Neural cell (in vitro differentiated cells): Measurements from ENCODE around the gene CPB1. TPM values are rescaled to one million over a fixed set of nuclear protein-coding genes. Genes with fewer than 3 reads are reported as not detected.

Source experiments
- H2AFZ ChIP-seq: fragments of 200-600, 300-800 bp; sonication (generic), shearing (Covaris generic); 2 replicates; pipeline ENCODE4 v1.6.0; 2014; ENCODE audit warnings: low read depth, mild to moderate bottlenecking, antibody characterized with exemption, low read length, moderate library complexity
- H3F3A ChIP-seq: fragments of 200-600 bp; shearing (Covaris generic); 2 replicates; pipeline ENCODE4 v1.6.1; 2016; ENCODE audit warnings: mild to moderate bottlenecking, moderate library complexity, mixed read lengths, antibody characterized with exemption, low read length; ENCODE audit not compliant: insufficient read depth, poor library complexity, severe bottlenecking
- H3K27ac ChIP-seq: fragments of 200-600, 300-800 bp; sonication (generic), shearing (Covaris generic); 2 replicates; pipeline ENCODE4 v1.5.1; 2014; ENCODE audit warnings: mild to moderate bottlenecking, low read length, moderate library complexity
- H3K27me3 ChIP-seq: fragments of 300-800, 200-600 bp; sonication (generic), shearing (Covaris generic); 2 replicates; pipeline ENCODE4 v1.6.0; 2014; ENCODE audit warnings: mild to moderate bottlenecking, low read depth, low read length, moderate library complexity; ENCODE audit not compliant: insufficient read depth
- H3K36me3 ChIP-seq: fragments of 300-800, 200-600 bp; sonication (generic), shearing (Covaris generic); 2 replicates; pipeline ENCODE4 v1.5.1; 2014; ENCODE audit warnings: mild to moderate bottlenecking, antibody characterized with exemption, low read length, moderate library complexity; ENCODE audit not compliant: insufficient read depth
- H3K4me2 ChIP-seq: fragments of 300-800, 200-600 bp; sonication (generic), shearing (Covaris generic); 2 replicates; pipeline ENCODE4 v1.6.0; 2014; ENCODE audit warnings: mild to moderate bottlenecking, low read length
- H3K4me3 ChIP-seq: fragments of 300-800, 200-600 bp; sonication (generic), shearing (Covaris generic); 2 replicates; pipeline ENCODE4 v1.5.1; 2014; ENCODE audit warnings: mild to moderate bottlenecking, low read length, moderate library complexity
- H3K79me2 ChIP-seq: fragments of 200-600 bp; shearing (Covaris generic); replicated peaks from 2 replicates; pipeline ENCODE4 v1.6.0; 2014; ENCODE audit warnings: mild to moderate bottlenecking, low read length, moderate library complexity; ENCODE audit not compliant: insufficient read depth
- H3K9ac ChIP-seq: fragments of 300-800, 200-600 bp; sonication (generic), shearing (Covaris generic); 2 replicates; pipeline ENCODE4 v1.6.1; 2016; ENCODE audit warnings: mild to moderate bottlenecking, low read length, mixed read lengths
- H3K9me2 ChIP-seq: fragments of 200-600 bp; shearing (Covaris generic); 2 replicates; pipeline ENCODE4 v1.6.1; 2016; ENCODE audit warnings: mild to moderate bottlenecking, low read length, mixed read lengths; ENCODE audit not compliant: insufficient read depth
- H3K9me3 ChIP-seq: fragments of 200-600, 300-800 bp; sonication (generic), shearing (Covaris generic); 2 replicates; pipeline ENCODE4 v1.6.1; 2016; ENCODE audit warnings: mild to moderate bottlenecking, mixed run types, low read length, moderate library complexity, mixed read lengths
- H4K20me1 ChIP-seq: fragments of 200-600 bp; shearing (Covaris generic); 2 replicates; pipeline ENCODE4 v1.6.1; 2016; ENCODE audit warnings: mild to moderate bottlenecking, mixed run types; ENCODE audit not compliant: insufficient read depth
- CTCF ChIP-seq: fragments of 450-650 bp; IDR thresholded peaks from 2 replicates; pipeline ENCODE4 v1.5.1; 2014; ENCODE audit warnings: antibody characterized with exemption, mild to moderate bottlenecking, moderate library complexity; ENCODE audit not compliant: poor library complexity, severe bottlenecking
- EP300 ChIP-seq: fragments of 450-650 bp; conservative IDR thresholded peaks from 2 replicates; pipeline ENCODE4 v1.6.1; 2014; ENCODE audit warnings: antibody characterized with exemption, mild to moderate bottlenecking, moderate library complexity; ENCODE audit not compliant: poor library complexity, severe bottlenecking
- EZH2 ChIP-seq: fragments of 200-600, 300-800 bp; shearing (Covaris generic), sonication (generic); IDR thresholded peaks from 2 replicates; pipeline ENCODE4 v1.6.1; 2014; ENCODE audit warnings: antibody characterized with exemption, low read length, borderline replicate concordance, mild to moderate bottlenecking; ENCODE audit not compliant: insufficient read depth, poor library complexity, severe bottlenecking
- MXI1 ChIP-seq: fragments of 450-650 bp; conservative IDR thresholded peaks from 2 replicates; pipeline ENCODE4 v1.6.1; 2014; ENCODE audit warnings: antibody characterized with exemption, mild to moderate bottlenecking; ENCODE audit not compliant: poor library complexity, severe bottlenecking
- POLR2AphosphoS5 ChIP-seq: IDR thresholded peaks from 2 replicates; pipeline ENCODE4 v1.6.1; 2012
- RAD21 ChIP-seq: fragments of 450-650 bp; conservative IDR thresholded peaks from 2 replicates; pipeline ENCODE4 v1.6.1; 2014; ENCODE audit warnings: antibody characterized with exemption, mild to moderate bottlenecking, moderate library complexity
- SMC3 ChIP-seq: fragments of 450-650 bp; conservative IDR thresholded peaks from 2 replicates; pipeline ENCODE4 v1.6.1; 2014; ENCODE audit warnings: antibody characterized with exemption, mild to moderate bottlenecking, moderate library complexity; ENCODE audit not compliant: poor library complexity
- TAF1 ChIP-seq: IDR thresholded peaks from 2 replicates; pipeline ENCODE4 v1.6.1; 2012; ENCODE audit warnings: low read depth
- polyA plus RNA-seq: library from polyadenylated mRNA; depleted of rRNA; stranded (reverse); fragments of >200 nt; gene quantifications from 2 replicates; pipeline ENCODE4 v1.2.3, GENCODE V29; 2014
- TF ChIP-seq, protein P1 (sequence below): IDR thresholded peaks from 2 replicates; pipeline ENCODE4 v1.6.1; 2012; ENCODE audit warnings: borderline replicate concordance

The CPB1 gene
- polyA plus RNA-seq, 1 donor from 2014 or later, result 0.19 TPM

GRCh38 chr3:148884261-148884660 lies 56.6 kb downstream of the CPB1 start:
- H3K9me2 ChIP-seq, result no peaks in the 10 kb centered on the region
- TF ChIP-seq EP300, result no peak
- no peak for TF ChIP-seq CTCF
- TF ChIP-seq TAF1, result no peak
- TF ChIP-seq RAD21, result no peak
- TF ChIP-seq POLR2AphosphoS5, result no peak
- TF ChIP-seq, protein P1, sequence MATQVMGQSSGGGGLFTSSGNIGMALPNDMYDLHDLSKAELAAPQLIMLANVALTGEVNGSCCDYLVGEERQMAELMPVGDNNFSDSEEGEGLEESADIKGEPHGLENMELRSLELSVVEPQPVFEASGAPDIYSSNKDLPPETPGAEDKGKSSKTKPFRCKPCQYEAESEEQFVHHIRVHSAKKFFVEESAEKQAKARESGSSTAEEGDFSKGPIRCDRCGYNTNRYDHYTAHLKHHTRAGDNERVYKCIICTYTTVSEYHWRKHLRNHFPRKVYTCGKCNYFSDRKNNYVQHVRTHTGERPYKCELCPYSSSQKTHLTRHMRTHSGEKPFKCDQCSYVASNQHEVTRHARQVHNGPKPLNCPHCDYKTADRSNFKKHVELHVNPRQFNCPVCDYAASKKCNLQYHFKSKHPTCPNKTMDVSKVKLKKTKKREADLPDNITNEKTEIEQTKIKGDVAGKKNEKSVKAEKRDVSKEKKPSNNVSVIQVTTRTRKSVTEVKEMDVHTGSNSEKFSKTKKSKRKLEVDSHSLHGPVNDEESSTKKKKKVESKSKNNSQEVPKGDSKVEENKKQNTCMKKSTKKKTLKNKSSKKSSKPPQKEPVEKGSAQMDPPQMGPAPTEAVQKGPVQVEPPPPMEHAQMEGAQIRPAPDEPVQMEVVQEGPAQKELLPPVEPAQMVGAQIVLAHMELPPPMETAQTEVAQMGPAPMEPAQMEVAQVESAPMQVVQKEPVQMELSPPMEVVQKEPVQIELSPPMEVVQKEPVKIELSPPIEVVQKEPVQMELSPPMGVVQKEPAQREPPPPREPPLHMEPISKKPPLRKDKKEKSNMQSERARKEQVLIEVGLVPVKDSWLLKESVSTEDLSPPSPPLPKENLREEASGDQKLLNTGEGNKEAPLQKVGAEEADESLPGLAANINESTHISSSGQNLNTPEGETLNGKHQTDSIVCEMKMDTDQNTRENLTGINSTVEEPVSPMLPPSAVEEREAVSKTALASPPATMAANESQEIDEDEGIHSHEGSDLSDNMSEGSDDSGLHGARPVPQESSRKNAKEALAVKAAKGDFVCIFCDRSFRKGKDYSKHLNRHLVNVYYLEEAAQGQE, result no peak
- no peak for TF ChIP-seq SMC3
- TF ChIP-seq MXI1, result no peak
- H3K4me2 ChIP-seq, result no peak overlapping the region
- H2AFZ ChIP-seq, result no peak overlapping the region
- no peaks in the 10 kb centered on the region for H4K20me1 ChIP-seq
- no peaks in the 10 kb centered on the region for H3K79me2 ChIP-seq
- H3K4me3 ChIP-seq, result no peak overlapping the region
- no peaks in the 10 kb centered on the region for H3K9me3 ChIP-seq
- H3K27me3 ChIP-seq, result no peaks in the 10 kb centered on the region
- no peaks in the 10 kb centered on the region for H3F3A ChIP-seq
- H3K36me3 ChIP-seq, result no peaks in the 10 kb centered on the region
- no peak overlapping the region for H3K9ac ChIP-seq
- H3K27ac ChIP-seq, result no peak overlapping the region

DNA sequence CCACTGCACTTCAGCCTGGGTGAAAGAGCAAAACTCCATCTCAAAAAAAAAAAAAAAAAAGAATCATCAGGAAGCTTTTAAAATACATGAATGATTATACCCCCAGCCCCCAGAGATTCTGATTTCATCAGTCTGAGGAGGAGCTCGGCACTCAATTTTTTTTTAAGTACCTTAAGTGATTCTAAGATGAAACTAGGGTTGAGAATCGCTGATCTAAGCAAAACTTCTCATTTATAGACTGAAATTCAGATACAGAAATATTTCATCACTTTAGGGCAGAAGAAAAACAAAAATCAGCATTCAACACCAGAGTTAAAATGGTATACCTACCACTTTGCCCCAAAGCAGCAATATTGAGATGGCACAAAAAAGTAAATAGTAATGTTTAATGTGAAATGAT lies 62.2 kb downstream of the CPB1 start:
- no peaks in the 10 kb centered on the region for H3K79me2 ChIP-seq
- no peak overlapping the region for H3K4me2 ChIP-seq
- H2AFZ ChIP-seq, result no peak overlapping the region
- no peaks in the 10 kb centered on the region for H3K36me3 ChIP-seq
- no peaks in the 10 kb centered on the region for H3K9me2 ChIP-seq
- H3K9me3 ChIP-seq, result no peaks in the 10 kb centered on the region
- TF ChIP-seq SMC3 (no peak), CTCF (no peak), RAD21 (no peak), TAF1 (no peak), EZH2 (no peak), EP300 (no peak), POLR2AphosphoS5 (no peak), MXI1 (no peak)
- TF ChIP-seq, protein P1, result no peak
- no peaks in the 10 kb centered on the region for H3F3A ChIP-seq
- no peaks in the 10 kb centered on the region for H3K27me3 ChIP-seq
- no peaks in the 10 kb centered on the region for H4K20me1 ChIP-seq
- H3K27ac ChIP-seq, result no peak overlapping the region
- H3K4me3 ChIP-seq, result no peak overlapping the region
- no peak overlapping the region for H3K9ac ChIP-seq
